Left forelimb (tissue), 1 donor: ENCODE data around the gene TSPOAP1.

Experiments used
- DNase-seq: peaks from one replicate; pipeline ENCODE4 v3.0.0-alpha.2; 2018; ENCODE audit warnings: low spot score

Gene TSPOAP1

GRCh38 chr17:58317421-58318064 lies 11.1 kb downstream of the TSPOAP1 start:
- DNase-seq = peak; percentile 58

DNA sequence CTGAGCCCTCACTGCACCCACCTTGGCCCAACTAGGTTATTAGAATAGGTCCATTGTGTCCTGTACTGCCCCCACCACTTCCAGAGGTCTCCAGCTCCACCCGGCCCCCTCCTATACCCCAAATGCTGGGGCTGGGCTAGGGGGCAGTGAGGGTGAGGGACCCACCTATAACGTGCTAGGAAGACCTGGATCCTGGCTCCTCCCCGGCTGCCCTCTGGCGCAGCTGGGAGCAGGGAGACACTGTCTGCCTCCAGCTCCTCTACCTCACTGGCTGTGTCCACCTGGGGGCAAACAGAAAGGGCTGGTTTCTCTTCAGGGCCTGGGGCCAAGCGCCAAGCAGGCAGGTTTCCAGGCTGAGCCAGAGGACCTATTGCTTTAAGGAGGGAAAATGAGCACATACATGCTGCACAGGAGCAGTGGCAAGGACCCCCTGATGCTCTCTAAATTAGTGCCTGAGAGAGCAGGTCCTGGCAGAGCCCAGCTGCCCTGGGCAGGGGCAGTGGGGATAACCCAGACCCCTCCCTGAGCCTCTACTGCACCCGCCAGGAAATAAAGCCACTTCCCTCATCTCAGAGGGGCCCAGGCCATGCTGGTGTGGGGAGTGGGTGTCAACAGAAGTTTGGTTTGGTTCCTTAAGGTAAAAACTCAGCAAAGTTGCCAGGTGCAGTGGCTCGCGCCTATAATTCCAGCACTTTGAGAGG lies 12.2 kb downstream of the TSPOAP1 start:
- peak; percentile 41 for DNase-seq

DNA sequence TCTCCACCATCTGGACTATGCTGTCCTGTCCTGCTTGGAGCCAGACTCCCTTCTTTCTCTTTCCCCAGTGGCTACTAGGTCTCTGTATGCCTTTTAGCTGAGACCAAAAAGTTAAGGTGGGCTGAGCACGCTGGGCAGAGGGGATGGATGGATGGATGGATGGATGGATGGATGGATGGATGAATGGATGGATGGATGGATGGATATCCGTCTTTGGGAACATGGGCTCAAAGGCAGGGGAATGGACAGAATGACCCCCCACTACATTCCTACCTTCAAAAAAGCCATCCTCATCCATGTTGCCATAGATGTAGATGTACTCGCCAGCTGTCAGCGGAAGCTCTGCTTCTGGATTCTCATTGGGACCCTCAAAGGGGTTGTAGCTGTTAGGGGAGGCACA lies 12.8 kb downstream of the TSPOAP1 start:
- DNase-seq = no peak

DNA sequence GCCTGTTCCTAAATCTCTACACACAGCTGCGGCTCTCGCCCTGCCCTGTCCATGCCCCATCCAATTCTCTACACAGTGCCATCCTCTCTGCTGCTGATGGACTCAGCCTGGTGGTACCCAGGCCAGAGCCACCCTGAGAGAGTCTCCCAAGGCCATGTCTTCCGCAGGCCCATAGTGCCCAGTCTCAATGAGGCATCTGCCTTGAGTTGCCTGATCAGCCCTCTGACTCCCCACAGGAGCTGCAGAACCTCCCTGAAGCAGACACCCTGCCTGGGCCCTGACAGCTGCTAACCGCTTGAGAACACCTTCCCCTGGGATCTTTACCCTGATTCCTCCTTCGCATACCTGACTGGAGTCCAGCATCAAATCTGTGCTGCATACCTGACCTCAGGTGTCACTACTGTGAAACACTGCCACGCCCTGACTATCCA lies 13.3 kb downstream of the TSPOAP1 start:
- DNase-seq = no peak

DNA sequence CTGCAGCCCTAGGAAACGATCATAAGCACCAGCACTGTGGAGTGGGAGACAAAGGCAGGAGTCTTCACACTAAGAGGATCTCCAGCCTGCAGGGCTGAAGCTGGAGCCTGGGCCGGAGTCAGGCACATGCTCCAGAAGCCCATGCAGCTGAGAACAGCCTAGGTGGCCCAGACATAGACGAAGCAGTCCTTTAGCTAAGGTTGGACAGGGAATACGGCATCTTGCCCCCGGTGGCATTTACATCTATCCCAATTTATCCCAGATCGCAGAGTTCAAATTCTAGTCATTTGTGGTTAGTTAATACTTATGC lies 13.9 kb downstream of the TSPOAP1 start:
- no peak for DNase-seq

- peak; percentile 44 for DNase-seq
These were observed 14.5 kb downstream of the TSPOAP1 start for GRCh38 chr17:58313815-58314705.

DNA sequence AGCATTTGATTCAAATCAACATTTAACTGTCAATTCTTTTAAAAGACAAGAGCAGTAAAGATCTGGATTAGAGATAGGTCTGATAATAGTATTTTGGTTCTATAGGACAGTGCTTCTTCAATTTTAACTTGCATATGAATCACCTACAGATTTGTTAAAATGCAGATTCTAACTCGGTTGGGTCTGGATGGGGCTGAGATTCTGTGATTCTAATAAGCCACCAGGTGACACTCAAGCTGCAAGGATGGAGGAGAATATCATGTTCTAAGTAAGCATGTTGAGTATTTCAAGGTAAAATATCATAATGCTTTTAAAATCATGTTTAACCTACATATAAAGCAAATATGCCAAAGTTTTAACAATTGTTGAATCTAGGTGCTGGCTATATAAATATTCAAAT lies 15.8 kb downstream of the TSPOAP1 start:
- DNase-seq = no peak

- no peak for DNase-seq
These were observed 16.5 kb downstream of the TSPOAP1 start for GRCh38 chr17:58312021-58312630.

DNA sequence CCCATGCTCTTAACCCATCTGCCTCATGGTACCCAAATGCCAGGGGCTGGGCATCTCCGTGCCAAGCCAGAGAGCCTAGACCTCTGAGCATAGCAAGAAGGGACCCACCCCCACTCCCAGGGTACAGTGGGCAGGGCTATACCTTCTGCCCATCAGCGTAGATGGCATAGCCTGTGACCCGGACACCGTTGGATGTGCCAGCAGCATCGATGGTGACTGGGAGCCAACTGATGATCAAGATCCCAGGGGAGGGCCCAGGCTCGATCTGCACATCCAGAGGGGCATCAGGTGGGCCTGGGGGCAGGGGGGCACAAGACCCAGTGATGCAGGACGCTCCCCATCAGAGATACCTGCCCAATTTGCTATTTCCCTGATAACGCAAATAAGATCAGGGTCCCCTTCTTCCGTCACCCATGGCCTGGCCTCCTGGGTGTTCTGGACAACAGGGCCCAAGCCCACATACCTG lies 17.1 kb downstream of the TSPOAP1 start:
- no peak for DNase-seq

DNA sequence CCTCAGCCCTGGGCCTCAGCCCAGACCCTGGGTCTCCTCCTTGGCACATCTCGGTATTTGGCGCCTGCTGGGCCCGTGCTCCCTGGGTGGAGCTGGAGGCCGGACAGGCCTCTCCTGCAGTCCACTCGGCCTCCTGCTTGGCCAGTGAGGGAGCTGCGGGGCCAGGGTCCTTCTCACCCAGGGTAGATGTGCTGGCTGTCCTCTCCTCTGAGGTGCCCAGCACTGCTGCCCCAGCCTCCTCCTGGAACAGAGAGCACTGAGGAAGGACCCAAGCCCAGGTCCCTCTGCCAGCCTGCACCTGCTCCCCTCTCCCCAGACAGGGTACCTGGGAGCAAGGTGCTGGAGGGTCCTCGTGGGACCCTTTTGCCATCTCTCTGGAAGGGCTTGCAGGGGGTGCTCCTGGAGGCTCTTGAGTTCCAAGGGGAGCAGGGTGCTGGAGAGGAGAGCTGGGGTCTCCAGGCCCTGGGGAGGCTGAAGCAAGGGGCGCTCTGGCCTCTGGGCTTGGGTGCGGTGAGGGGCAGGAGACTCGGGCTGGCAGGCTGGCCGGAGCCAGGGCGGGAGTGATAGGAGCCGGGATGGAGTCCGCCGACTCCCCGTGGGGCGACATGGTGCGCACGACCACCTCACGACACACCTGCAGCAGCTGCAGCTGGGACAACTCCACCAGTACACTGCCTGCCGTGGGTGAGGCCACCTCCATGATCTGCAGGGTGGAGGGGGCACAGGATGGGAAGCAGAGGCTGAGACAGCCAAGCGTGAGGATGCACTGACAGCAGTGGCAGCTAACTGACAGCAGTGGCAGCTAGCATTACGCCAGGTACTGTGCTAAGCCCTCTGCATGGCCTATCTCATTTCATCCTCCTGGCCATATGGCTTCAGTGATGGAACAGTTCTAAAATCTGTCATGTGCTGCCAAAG lies 17.8 kb downstream of the TSPOAP1 start:
- peak; percentile 56 for DNase-seq

GRCh38 chr17:58309918-58310259 lies 18.7 kb downstream of the TSPOAP1 start:
- DNase-seq = no peak

GRCh38 chr17:58308985-58309917 lies 19.3 kb downstream of the TSPOAP1 start:
- no peak for DNase-seq

DNA sequence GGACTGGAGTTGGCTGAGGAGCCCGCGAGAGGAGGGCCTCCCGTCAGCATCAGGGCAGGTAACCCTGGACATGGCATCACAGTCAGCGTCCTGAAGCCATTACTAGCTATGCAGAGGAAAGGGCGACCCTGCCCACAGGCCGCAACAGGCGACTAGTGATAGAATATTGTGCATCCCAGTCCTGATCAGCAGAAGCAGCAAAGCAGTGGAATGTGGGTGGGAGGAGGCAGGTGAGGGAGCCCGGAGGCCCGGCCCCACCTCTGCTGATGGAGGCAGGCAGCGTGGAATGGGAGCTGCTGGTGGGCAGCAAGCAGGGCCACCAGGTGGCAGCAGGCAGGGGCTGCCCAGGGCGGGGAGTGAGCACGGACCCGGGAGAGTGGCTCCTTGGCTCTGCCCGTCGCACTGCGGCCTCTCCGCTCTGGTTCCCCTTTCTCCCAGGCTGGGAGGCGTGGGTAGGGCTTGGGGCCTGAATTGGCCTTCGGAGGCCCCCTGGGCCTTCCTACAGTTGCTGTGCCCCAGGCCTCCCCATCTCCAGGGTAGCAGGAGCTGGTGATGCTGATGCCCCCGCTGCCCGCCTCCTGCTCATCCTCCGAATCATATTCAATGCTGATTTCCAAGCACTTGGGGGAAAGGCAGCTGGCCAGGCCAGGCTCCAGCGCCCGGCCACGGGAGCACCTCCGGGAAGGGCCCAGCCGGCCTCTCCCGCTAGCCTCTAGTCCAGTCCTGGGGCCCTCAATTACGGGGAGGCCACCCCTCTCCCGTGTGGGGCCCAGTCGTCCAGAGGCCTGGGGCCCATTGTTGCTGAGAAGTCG lies 20.2 kb downstream of the TSPOAP1 start:
- DNase-seq = peak; percentile 61

GRCh38 chr17:58307468-58308172 lies 21.0 kb downstream of the TSPOAP1 start:
- DNase-seq = no peak

DNA sequence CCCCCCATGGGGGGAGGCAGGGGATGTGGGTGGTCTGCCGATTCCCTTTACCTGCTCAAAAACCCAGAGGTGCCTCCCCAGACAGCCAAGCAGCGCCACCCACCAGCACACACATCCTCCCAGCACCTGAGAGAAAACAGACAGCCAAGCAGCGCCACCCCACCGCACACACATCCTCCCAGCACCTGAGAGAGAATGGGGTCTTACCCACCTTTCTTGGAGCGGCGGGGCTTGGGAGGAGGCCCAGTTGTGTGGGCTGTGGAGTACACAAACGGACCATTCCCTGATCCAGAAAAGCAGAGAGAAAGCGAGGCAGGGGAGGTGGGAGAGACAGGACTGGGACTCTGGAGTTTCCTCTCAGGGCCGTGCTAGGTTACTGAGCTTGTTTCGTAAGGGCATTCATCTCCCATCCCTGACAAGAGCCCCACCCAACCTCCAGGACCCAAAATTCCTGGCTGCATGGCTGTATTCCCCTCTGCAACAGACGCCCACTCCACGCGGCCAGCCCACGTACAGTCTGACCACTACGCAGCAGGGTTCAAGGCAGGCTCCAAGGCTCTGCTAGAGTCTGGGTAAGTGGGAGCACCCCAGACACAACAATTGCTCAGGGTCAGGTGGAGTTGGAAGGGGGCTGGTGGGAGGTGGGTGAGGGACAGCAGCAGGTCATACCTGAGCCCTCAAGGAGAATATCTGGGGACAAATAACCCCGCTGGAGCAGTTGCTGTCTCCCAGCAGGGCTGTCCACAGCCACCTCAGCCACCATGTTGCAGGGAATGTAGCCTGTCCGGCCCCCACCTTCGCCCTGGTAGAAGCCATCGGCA lies 22.3 kb downstream of the TSPOAP1 start:
- no peak for DNase-seq

DNA sequence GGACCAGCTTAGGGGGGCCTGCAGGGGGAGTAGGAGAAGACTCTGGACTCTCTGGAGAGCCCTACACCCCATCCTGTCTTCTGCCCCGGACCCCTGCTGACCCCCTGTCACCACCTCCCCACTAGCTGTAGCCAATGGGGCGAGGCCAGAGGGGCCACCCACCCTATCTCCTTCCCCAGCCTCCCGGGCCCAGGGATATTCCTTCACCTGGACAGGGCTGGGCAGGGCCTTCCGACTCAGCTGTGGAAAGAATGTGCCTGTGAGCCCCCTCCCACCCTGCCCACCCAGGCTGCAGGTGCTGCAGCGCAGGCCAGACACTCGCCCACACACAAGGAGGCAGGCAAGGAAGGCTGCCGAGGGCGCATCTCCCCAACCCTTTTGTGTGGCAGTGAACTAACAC lies 23.0 kb downstream of the TSPOAP1 start:
- no peak for DNase-seq

DNA sequence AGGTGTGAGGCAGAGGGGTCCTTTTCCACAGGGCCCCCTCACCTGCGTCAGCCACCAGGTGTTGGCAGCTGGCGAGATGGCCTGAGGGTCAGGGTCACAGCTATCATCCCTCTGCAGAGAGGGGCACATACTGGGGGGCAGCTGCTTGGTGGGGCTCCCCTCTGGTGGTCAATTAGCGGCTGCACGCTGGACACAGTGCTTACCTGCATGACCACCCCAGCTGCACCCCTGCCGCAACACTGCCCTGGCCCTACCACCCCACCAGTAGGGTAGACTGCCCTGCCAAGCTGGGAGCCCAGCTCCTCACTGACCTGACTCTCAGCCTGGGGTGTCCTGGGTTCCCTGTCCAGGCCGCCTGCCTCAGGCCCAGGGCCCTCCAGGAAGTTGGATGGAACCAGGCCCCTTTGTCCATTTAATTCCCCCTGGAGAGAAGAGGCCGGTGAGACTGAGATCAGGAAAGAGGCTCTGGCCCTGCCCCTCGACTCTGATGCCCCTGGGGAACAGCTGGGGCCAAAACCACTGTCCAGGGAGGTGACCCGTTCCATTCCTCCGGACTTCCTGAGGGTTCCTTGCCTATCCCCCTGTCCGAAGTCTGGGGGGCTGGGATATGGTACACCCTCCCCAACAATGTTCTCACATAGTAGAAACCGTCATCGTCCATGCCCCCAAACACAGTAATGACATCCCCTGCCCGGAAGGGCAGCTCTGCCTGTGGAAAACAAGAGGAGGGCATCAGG lies 23.7 kb downstream of the TSPOAP1 start:
- DNase-seq = no peak
